HL-60 (cell line): ENCODE results near the gene VWA8.

ENCODE experiments used
- CTCF ChIP-seq: IDR thresholded peaks from one replicate; pipeline ENCODE4 v1.5.1; 2011; ENCODE audit warnings: low read length, control low read depth, inconsistent platforms; ENCODE audit not compliant: insufficient read depth
- GABPA ChIP-seq: IDR thresholded peaks from 2 replicates; pipeline ENCODE4 v1.6.1; 2012; ENCODE audit warnings: low read depth
- POLR2AphosphoS5 ChIP-seq: IDR thresholded peaks from 2 replicates; pipeline ENCODE4 v1.6.1; 2012; ENCODE audit warnings: low read depth
- REST ChIP-seq: IDR thresholded peaks from 2 replicates; pipeline ENCODE4 v1.6.1; 2012; ENCODE audit warnings: low read depth; ENCODE audit not compliant: insufficient replicate concordance

- TF ChIP-seq CTCF (no peak), GABPA (no peak), POLR2AphosphoS5 (no peak), REST (no peak)
Measured at GRCh38 chr13:41633776-41634175, 327.1 kb downstream of the VWA8 start.
